ENCODE measurements around the gene LRRIQ1. TPM values are rescaled to one million over a fixed set of nuclear protein-coding genes. Genes with fewer than 3 reads are reported as not detected.

The LRRIQ1 gene
- total and polyA plus RNA-seq, 2 of the 8 experiments (the other 6 are each of a cell fraction or from before 2014, with no cell fraction given) = 0.24 to 0.76 TPM

DNA sequence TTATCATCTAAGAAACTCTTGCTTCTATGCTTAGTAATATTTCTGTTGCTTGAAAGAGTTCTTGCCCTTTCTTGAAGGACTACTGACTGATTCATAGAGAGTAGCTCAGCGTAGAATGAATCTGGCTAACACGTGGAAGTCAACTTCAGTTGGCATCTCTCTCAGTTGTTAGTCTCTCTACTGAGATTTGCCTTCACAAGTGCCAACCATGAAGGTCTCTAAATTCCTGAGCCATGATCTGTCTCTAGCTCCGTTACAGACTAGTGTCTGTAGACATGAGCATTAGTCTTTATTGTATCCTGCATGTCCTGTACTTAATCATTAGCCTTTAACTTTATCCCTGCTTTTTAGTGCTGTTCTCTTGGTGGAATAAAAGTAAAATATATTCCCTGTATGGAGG is 224.7 kb downstream of the LRRIQ1 start:
- Histone ChIP-seq H3K56ac (replicated peaks; ENCODE audit: insufficient read length, low read depth, low read length) (no peak overlapping the region), H4K5ac (ENCODE audit: insufficient read length, low read depth, low read length) (no peak overlapping the region), H3K4me2 (ENCODE audit: insufficient read depth in 1 of 2, low read depth in 2 of 2, low read length in 2 of 2) (no peak overlapping the region), H3K23ac (ENCODE audit: insufficient read length) (no peak overlapping the region), H3K27ac (ENCODE audit: low read depth, low read length) (no peak overlapping the region), H3K9ac (replicated peaks in 1 of 4; ENCODE audit: extremely low read depth in 1 of 4, low read depth in 3 of 4, low read length in 3 of 4) (no peak overlapping the region), H3K27me3 (replicated peaks in 1 of 4; ENCODE audit: control insufficient read depth in 3 of 4, extremely low read depth in 1 of 4, insufficient read depth in 3 of 4, low read length in 3 of 4) (no peaks in the 10 kb centered on the region), H3K36me3 (ENCODE audit: control insufficient read depth in 2 of 4, insufficient read depth in 4 of 4, low read length in 3 of 4) (no peaks in the 10 kb centered on the region), H3K14ac (ENCODE audit: insufficient read length) (no peak overlapping the region), H2BK5ac (ENCODE audit: low read depth, low read length) (no peak overlapping the region), H3K79me1 (ENCODE audit: low read depth, low read length) (no peaks in the 10 kb centered on the region), H3K9me3 (ENCODE audit: insufficient read depth in 2 of 2, low read depth in 1 of 2, low read length in 1 of 2) (no peaks in the 10 kb centered on the region), H3K4ac (replicated peaks; ENCODE audit: insufficient read length, low read depth, low read length) (no peak overlapping the region), H2BK20ac (ENCODE audit: low read length) (no peak overlapping the region), H3K4me3 (ENCODE audit: extremely low read depth in 1 of 4, insufficient read depth in 2 of 4, low read depth in 3 of 4, low read length in 4 of 4) (no peak overlapping the region), H4K8ac (ENCODE audit: extremely low read depth, insufficient read depth, low read length) (no peak overlapping the region), H2AFZ (ENCODE audit: low read length) (no peak overlapping the region), H3K79me2 (ENCODE audit: control insufficient read depth in 1 of 2, insufficient read depth in 2 of 2, low read length in 2 of 2) (no peaks in the 10 kb centered on the region), H2AK5ac (ENCODE audit: low read depth, low read length) (no peak overlapping the region), H2BK120ac (replicated peaks; ENCODE audit: low read depth, low read length) (no peak overlapping the region), H3K4me1 (replicated peaks in 1 of 4; ENCODE audit: control insufficient read depth in 3 of 4, insufficient read depth in 4 of 4, low read length in 3 of 4) (no peaks in the 10 kb centered on the region), H4K20me1 (replicated peaks in 1 of 2; ENCODE audit: control insufficient read depth in 1 of 2, insufficient read depth in 2 of 2, low read length in 2 of 2) (no peaks in the 10 kb centered on the region), H4K91ac (replicated peaks; ENCODE audit: insufficient read length, low read length) (no peak overlapping the region), H2BK15ac (ENCODE audit: low read length) (no peak overlapping the region), H3K23me2 (ENCODE audit: low read depth, low read length) (no peaks in the 10 kb centered on the region), H3K18ac (ENCODE audit: extremely low read depth, low read length) (no peak overlapping the region), H2BK12ac (ENCODE audit: low read depth, low read length) (no peak overlapping the region)
- no peak for DNase-seq (ENCODE audit: low read depth in 1 of 2, low spot score in 2 of 2)
- ChIA-PET POLR2A (ENCODE audit: partially characterized antibody) (no interaction called here), CTCF (ENCODE audit: partially characterized antibody) (interaction anchor here (0.8 to 2.0 kb wide), 3 partner anchors 9 to 50 kb away, joined by 3 to 7 read pairs (median 3); no protein-coding TSS in a partner anchor)
- 79% methylated on average over 3 of the region's 3 CpGs; no CpG with 5 or more reads in 1 of the 2 experiments for WGBS, 2 experiments (ENCODE audit: extremely low coverage in 1 of 2, insufficient coverage in 1 of 2, insufficient read length in 1 of 2, insufficient replicate concordance in 2 of 2, low coverage in 1 of 2, low lambda C conversion rate in 2 of 2, missing lambda C conversion rate in 1 of 2)
- FAIRE-seq = no peak
- TF ChIP-seq SRF (IDR thresholded peaks at IDR 0.05; ENCODE audit: low read depth, low read length) (no peak), JUND (IDR thresholded peaks at IDR 0.05; ENCODE audit: low read length) (no peak), RNF2 (IDR thresholded peaks at IDR 0.05; ENCODE audit: borderline replicate concordance, low read depth, low read length, missing control alignments, poor library complexity, severe bottlenecking) (no peak), EZH2 (IDR thresholded peaks at IDR 0.05; ENCODE audit: low read depth, low read length, severe bottlenecking) (no peak), KDM4A (IDR thresholded peaks at IDR 0.05; ENCODE audit: low read depth, low read length, severe bottlenecking) (no peak), KDM1A (IDR thresholded peaks at IDR 0.05; ENCODE audit: borderline replicate concordance, low read length) (no peak), RXRA (IDR thresholded peaks at IDR 0.05; ENCODE audit: insufficient read depth, low read depth, low read length) (no peak), HDAC2 (IDR thresholded peaks at IDR 0.05; ENCODE audit: borderline replicate concordance in 1 of 2, low read depth in 2 of 2, low read length in 2 of 2) (no peak), SAP30 (IDR thresholded peaks at IDR 0.05; ENCODE audit: insufficient read depth, insufficient replicate concordance, low read length) (no peak), SP2 (IDR thresholded peaks at IDR 0.05; ENCODE audit: low read length) (no peak), MAFK (IDR thresholded peaks at IDR 0.05; ENCODE audit: low read depth, low read length) (no peak)

All from H1 (cell line).